Pancreas (tissue), 10 donors: ENCODE measurements around the gene SERPINI2. TPM values are rescaled to one million over a fixed set of nuclear protein-coding genes. Genes with fewer than 3 reads are reported as not detected.

Experiments
- ATAC-seq, 4 donors: fragments of 200-7000 bp; cut with Tn5 transposase; one replicate each; pipeline versions ENCODE4 v1.8.0 to v1.9.1; 2020; ENCODE audit warnings: mild to moderate bottlenecking in 4 of 4, moderate library complexity in 4 of 4
- DNase-seq, 6 donors: peaks; one replicate each; pipeline ENCODE4 v3.0.0-alpha.2; 2020
- FAIRE-seq: peaks from 2 replicates; lab custom pipeline; 2012; peaks lifted over from hg19 to GRCh38; lab: Jason Lieb, UNC
- H3K27ac ChIP-seq, 4 donors: fragments of 200-600 bp; sonication (generic); 1 replicate in 3 of 4; 2 replicates in 1 of 4; pipeline versions ENCODE4 v1.5.0 to v1.8.0; 2020
- H3K27me3 ChIP-seq, 4 donors: fragments of 200-600 bp; one replicate each; pipeline ENCODE4 v1.8.0; 2021
- H3K36me3 ChIP-seq, 3 donors: fragments of 200-600 bp; sonication (generic) in 1 of 3; one replicate each; pipeline versions ENCODE4 v1.5.0 to v1.8.0; 2020 to 2021
- H3K4me1 ChIP-seq, 3 donors: fragments of 200-600 bp; one replicate each; pipeline ENCODE4 v1.8.0; 2021
- H3K4me3 ChIP-seq, 4 donors: fragments of 200-600 bp; sonication (generic) in 2 of 4; one replicate each; pipeline versions ENCODE4 v1.5.0 to v1.8.0; 2020 to 2021
- H3K9me3 ChIP-seq, 4 donors: fragments of 200-600 bp; one replicate each; pipeline ENCODE4 v1.8.0; 2021
- CTCF ChIP-seq, 4 donors: fragments of 200-600 bp; sonication (generic) in 3 of 4; IDR thresholded peaks; one replicate each; pipeline versions ENCODE4 v1.5.0 to v1.8.0; 2021; ENCODE audit warnings: antibody characterized with exemption in 4 of 4
- WGBS, 2 donors: extraction: QIAGEN DNeasy Blood & Tissue Kit; methylation state at CpG; one replicate each; pipeline ENCODE4 v1.1.7; 2013; 5-methylcytosine and 5-hydroxymethylcytosine counted together
- intact Hi-C, 3 donors: fragments of 100-400 bp; cut with DNase I; formaldehyde crosslinking; loops; one replicate each; pipeline versions ENCODE4 v1.11.1 to v1.14.2; 2022
- polyA plus RNA-seq, 2 donors: library from polyadenylated mRNA; stranded (reverse); fragments of 200-250 nt; gene quantifications; one replicate each; pipeline ENCODE4 v1.2.3, GENCODE V29; 2013
- total RNA-seq, 6 donors: library from RNA; stranded (reverse); fragmentation: NEBNext Ultra II Directional in 4 of 6; extraction: Animal tissue kit (Norgen Biotek cat#: 25700) in 4 of 6; gene quantifications; one replicate each; pipeline versions ENCODE4 v1.2.1 to v1.2.4, GENCODE V29; 2021 to 2023
- donor health status: healthy with polysubstance abuse.
- donor health status: DM: no; HTN: no; CAD: no; lungs with moderate emphysema.
- donor health status: DM: no; HTN: no; CAD: no.
- donor health status: control.
- donor health status: control.
- donor health status: Bipolar disorder and iron deficiency.
- donor health status: DM: yes; HTN: yes; CAD: no.
- donor health status: DM: no; HTN: no; CAD: no.
- donor health status: DM: no; HTN: no; CAD: no.
- donor health status: DM: yes; HTN: yes; CAD: no.

SERPINI2 gene
- total and polyA plus RNA-seq, 8 donors: 143 to 444 (median 342) TPM

- ATAC-seq: peak; percentile 97 to 100 (median 100)
- WGBS, 2 donors: 51 to 66% methylated on average over 3 of the region's 3 CpGs
Observed at GRCh38 chr3:167406876-167407492, 66.9 kb downstream of the SERPINI2 start.

GRCh38 chr3:167397826-167398225, 76.0 kb downstream of the SERPINI2 start:
- intact Hi-C loops: no loop called here
- no peaks in the 10 kb centered on the region for H3K36me3 ChIP-seq
- FAIRE-seq (no peak), ATAC-seq (no peak), DNase-seq (no peak)
- 15 to 24% methylated on average over 1 of the region's 1 CpG for WGBS, 2 donors
- H3K4me1 ChIP-seq: no peaks in the 10 kb centered on the region
- H3K4me3 ChIP-seq: no peak overlapping the region
- no peak overlapping the region for H3K27ac ChIP-seq
- H3K27me3 ChIP-seq: no peaks in the 10 kb centered on the region
- H3K9me3 ChIP-seq: no peaks in the 10 kb centered on the region
- TF ChIP-seq CTCF (IDR thresholded peaks at IDR 0.05): no peak

More at GRCh38 chr3:167406876-167407492, 66.9 kb downstream of the SERPINI2 start:
- Histone ChIP-seq H3K27ac (no peak overlapping the region), H3K36me3 (no peaks in the 10 kb centered on the region), H3K4me3 (no peak overlapping the region), H3K27me3 (no peaks in the 10 kb centered on the region), H3K9me3 (no peaks in the 10 kb centered on the region), H3K4me1 (no peaks in the 10 kb centered on the region)
- intact Hi-C loops: loop anchor here in 1 of 3 donors (10.0 kb wide), 1 partner anchor 278 kb away; no protein-coding TSS in a partner anchor
- peak in 3 of 4 donors; percentile 32 to 66 (median 52) for TF ChIP-seq CTCF (IDR thresholded peaks at IDR 0.05)
- FAIRE-seq (no peak), DNase-seq (peak in 5 of 6 donors; percentile 41 to 75 (median 60))

GRCh38 chr3:167396075-167396474, 77.8 kb downstream of the SERPINI2 start:
- 75 to 83% methylated on average over 2 of the region's 2 CpGs for WGBS, 2 donors
- Histone ChIP-seq H3K4me1 (no peaks in the 10 kb centered on the region), H3K9me3 (no peaks in the 10 kb centered on the region), H3K27me3 (no peaks in the 10 kb centered on the region), H3K4me3 (no peak overlapping the region), H3K27ac (no peak overlapping the region), H3K36me3 (no peaks in the 10 kb centered on the region)
- FAIRE-seq: no peak
- no peak for ATAC-seq
- intact Hi-C loops: no loop called here
- no peak for DNase-seq
- TF ChIP-seq CTCF (IDR thresholded peaks at IDR 0.05): no peak

- Histone ChIP-seq H3K36me3 (no peaks in the 10 kb centered on the region), H3K9me3 (no peaks in the 10 kb centered on the region), H3K4me3 (no peak overlapping the region), H3K4me1 (no peaks in the 10 kb centered on the region), H3K27me3 (no peaks in the 10 kb centered on the region), H3K27ac (no peak overlapping the region)
- FAIRE-seq: no peak
- no peak for TF ChIP-seq CTCF (IDR thresholded peaks at IDR 0.05)
- WGBS, 2 donors: 31 to 47% methylated on average over 2 of the region's 2 CpGs
- intact Hi-C loops: no loop called here
- no peak for DNase-seq
- no peak for ATAC-seq
Observed at GRCh38 chr3:167394003-167394402, 79.8 kb downstream of the SERPINI2 start.

Other genes with a start within 250 kb of the SERPINI2 start
- not detected for gene ZBBX, start 93.7 kb downstream of the SERPINI2 start, total RNA-seq
- gene ZBBX, start 93.7 kb downstream of the SERPINI2 start, polyA plus RNA-seq: under 1 TPM in 1 of 2 donors, not detected in 1; 0.26 TPM
- gene WDR49, start 179.9 kb upstream of the SERPINI2 start, total RNA-seq: under 1 TPM; 0.14 to 0.79 (median 0.69) TPM
- under 1 TPM; 0.02 to 0.11 TPM for gene WDR49, start 179.9 kb upstream of the SERPINI2 start, polyA plus RNA-seq